AG04449 (cell line): ENCODE data around the gene UGT1A9.

Experiments
- CTCF ChIA-PET: fragments of 350-600 bp; formaldehyde crosslinking; extraction: SDS; loops from one replicate; lab custom pipeline; 2021; ENCODE audit warnings: antibody characterized with exemption; lab: Yijun Ruan, JAX
- POLR2A ChIA-PET: fragments of 400-600, 350-600 bp; formaldehyde crosslinking; extraction: SDS; loops from one replicate; lab custom pipeline; 2020; ENCODE audit warnings: antibody characterized with exemption, inconsistent platforms; lab: Yijun Ruan, JAX
- DNase-seq: peaks from one replicate; pipeline ENCODE4 v3.0.0-alpha.2; 2010; ENCODE audit warnings: low read depth, low spot score
- H3K4me3 ChIP-seq: 2 replicates; pipeline ENCODE4 v1.5.1; 2011; ENCODE audit warnings: low read depth, mild to moderate bottlenecking, control low read depth, low read length
- TF ChIP-seq, protein P1 (sequence below): IDR thresholded peaks from one replicate; pipeline ENCODE4 v1.5.1; 2011; ENCODE audit warnings: mild to moderate bottlenecking, moderate library complexity, low read length, control low read depth, inconsistent platforms; ENCODE audit not compliant: insufficient read depth; ENCODE audit errors: missing control alignments

UGT1A9 gene

DNA sequence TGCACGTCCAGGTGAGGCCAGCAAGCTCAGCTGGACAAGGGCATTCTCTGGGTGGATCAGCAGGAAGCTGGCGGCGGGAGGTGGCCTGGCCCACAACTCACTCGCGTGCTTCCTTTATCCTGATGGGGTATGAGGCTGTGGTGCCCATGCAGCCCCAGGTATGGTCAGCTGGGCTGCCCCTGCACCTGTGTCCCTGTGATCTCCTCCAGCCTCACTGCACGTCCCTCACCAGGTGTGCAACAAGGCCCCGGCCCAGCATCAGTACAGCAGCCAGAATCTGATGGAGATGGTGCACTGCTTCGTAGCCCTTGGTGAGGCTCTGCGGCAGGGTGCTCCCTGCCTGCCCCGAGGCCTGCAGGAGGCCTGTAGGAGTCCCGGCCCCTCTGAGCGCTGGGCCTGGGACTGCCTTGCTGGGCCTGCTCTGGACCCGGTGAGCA lies 124.1 kb downstream of the UGT1A9 start:
- ChIA-PET POLR2A (no interaction called here), CTCF (no interaction called here)
- TF ChIP-seq, protein P1, sequence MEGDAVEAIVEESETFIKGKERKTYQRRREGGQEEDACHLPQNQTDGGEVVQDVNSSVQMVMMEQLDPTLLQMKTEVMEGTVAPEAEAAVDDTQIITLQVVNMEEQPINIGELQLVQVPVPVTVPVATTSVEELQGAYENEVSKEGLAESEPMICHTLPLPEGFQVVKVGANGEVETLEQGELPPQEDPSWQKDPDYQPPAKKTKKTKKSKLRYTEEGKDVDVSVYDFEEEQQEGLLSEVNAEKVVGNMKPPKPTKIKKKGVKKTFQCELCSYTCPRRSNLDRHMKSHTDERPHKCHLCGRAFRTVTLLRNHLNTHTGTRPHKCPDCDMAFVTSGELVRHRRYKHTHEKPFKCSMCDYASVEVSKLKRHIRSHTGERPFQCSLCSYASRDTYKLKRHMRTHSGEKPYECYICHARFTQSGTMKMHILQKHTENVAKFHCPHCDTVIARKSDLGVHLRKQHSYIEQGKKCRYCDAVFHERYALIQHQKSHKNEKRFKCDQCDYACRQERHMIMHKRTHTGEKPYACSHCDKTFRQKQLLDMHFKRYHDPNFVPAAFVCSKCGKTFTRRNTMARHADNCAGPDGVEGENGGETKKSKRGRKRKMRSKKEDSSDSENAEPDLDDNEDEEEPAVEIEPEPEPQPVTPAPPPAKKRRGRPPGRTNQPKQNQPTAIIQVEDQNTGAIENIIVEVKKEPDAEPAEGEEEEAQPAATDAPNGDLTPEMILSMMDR, result no peak
- DNase-seq, result no peak
- H3K4me3 ChIP-seq, result no peak overlapping the region

DNA sequence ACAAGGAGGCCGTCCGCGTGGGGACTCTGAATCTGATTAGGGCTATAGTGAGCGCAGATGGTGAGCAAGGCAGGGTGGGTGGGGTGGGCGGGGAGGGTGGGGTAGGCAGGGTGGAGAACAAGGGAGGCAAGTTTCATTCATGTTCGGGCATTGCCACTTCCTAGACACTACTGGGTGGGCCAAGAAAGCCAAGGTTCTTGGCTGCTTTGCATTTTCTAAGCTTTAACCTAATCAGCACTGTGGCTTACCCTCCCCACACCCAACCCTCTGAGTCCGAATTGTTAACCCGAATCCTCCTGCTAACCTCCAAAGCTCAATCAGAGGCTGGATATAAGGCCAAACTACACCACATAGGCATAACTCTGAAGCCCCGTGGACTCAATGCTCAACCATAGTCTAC lies 124.6 kb downstream of the UGT1A9 start:
- ChIA-PET CTCF (no interaction called here), POLR2A (no interaction called here)
- H3K4me3 ChIP-seq, result no peak overlapping the region
- no peak for DNase-seq
- TF ChIP-seq, protein P1, result no peak

DNA sequence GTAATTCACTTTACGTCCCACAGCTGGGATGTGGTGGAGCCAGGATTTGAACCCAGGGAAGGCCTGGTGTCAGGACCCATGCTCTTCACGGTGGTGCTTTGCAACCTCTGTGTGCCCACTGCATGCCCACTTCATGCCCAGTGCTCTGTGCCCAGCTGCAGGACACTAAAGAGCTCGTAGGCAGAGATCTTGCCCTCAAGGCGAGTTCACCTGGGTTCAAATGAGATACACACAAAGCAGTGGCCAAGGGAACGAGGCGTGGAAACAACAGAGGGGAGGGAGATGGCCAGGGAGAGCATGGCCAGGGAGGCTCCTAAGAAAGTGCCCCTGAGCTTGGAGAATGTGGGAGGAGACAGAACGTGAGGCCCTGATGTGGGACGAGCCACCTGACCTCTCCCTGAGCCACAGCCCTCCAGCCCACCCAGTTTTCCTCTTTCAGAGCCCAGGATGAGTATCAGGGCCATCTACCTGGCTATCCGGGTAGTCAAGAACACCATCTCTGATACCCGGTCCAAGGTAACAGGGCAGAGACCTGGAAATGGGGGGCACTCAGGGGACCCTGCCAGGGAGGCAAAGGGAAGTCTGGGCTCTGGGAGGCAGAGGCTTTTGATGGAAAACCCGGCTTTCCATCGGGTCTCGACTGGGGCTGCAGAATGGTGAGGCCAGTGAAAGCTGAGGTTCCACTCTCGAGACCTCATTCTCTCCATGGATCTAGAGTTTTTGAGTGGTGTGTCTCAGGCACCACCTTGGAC lies 126.8 kb downstream of the UGT1A9 start:
- TF ChIP-seq, protein P1, result no peak

DNA sequence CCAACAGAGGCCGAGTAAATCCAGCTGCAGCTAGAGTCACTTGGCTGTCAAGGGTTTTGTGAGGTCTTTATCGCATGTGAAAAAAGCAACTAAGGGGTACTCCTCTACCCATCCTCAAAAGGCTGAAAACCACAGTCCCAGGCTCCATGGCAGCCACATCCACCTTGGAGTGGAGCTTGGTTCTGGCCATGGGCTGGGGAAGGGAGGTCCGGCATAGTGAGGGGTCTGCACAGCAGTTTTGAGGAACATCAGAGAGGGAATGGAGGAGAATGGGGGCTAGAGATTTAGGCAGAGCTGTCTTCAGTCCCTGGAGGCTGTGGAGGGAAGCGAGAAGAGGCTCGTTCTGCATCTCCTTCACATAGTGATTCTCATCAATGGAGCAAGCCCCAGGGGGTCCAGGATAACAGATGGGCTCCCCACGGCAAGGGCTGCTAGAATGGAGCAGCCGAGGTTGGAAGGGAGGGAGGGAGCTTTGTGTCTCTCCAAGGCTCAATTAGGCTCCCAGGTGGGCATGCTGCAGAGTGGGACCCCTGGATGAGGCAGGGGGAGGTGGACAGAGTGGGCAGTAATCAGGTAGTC lies 127.5 kb downstream of the UGT1A9 start:
- TF ChIP-seq, protein P1, result no peak
- ChIA-PET POLR2A (no interaction called here), CTCF (no interaction called here)
- DNase-seq, result no peak
- H3K4me3 ChIP-seq, result no peak overlapping the region

More for the DNA sequence above, 126.8 kb downstream of the UGT1A9 start:
- no peak overlapping the region for H3K4me3 ChIP-seq
- DNase-seq, result no peak
- ChIA-PET CTCF (no interaction called here), POLR2A (no interaction called here)

DNA sequence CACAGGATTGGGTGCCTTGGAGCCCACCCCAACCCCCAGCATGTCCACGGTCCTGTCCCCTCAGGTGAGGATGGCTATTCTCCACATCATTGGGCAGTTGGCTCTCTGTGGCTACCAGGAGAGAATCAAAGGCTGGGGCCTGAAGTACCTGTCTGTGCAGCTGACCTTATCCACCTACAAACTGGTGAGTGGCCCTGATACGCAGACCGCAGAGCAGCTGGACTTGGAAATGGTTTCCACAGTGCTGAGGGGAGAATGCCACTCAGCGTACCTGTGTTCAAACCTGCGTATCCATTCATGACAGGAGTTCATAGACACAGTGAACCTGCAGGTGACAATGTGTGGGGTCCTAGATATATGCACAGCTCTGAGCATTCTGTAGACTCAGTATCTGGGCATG lies 128.0 kb downstream of the UGT1A9 start:
- no peak overlapping the region for H3K4me3 ChIP-seq
- no peak for DNase-seq
- ChIA-PET CTCF (no interaction called here), POLR2A (no interaction called here)
- TF ChIP-seq, protein P1, result no peak

DNA sequence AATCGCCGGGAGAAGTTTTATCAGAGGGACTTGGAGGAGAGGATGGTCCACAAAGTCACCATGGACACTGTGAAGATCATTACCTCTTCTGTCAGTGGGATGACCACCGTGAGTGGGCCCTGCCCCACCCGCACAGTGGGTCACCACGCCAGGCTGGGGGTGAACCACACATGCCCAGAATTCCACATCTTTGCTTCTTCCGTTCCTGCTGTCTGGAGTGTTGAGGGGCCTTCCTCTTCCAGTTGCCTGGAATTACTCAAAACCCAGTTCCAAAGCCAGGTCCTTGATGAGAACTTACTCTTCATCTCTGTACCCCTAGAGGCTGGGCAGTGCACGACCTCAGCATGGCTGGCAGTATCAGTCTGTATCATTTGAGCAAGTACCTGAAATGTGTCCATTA lies 128.5 kb downstream of the UGT1A9 start:
- TF ChIP-seq, protein P1, result no peak
- no peak for DNase-seq
- POLR2A ChIA-PET, result no interaction called here
- H3K4me3 ChIP-seq, result no peak overlapping the region
- CTCF ChIA-PET, result no interaction called here
